HL-60 (cell line): ENCODE results near the gene NKX6-1.

Experiments
- CTCF ChIP-seq: IDR thresholded peaks from one replicate; pipeline ENCODE4 v1.5.1; 2011; ENCODE audit warnings: low read length, control low read depth, inconsistent platforms; ENCODE audit not compliant: insufficient read depth
- GABPA ChIP-seq: IDR thresholded peaks from 2 replicates; pipeline ENCODE4 v1.6.1; 2012; ENCODE audit warnings: low read depth
- POLR2AphosphoS5 ChIP-seq: IDR thresholded peaks from 2 replicates; pipeline ENCODE4 v1.6.1; 2012; ENCODE audit warnings: low read depth
- SPI1 ChIP-seq: IDR thresholded peaks from 2 replicates; pipeline ENCODE4 v1.6.1; 2012; ENCODE audit warnings: low read depth, mild to moderate bottlenecking, borderline replicate concordance

GRCh38 chr4:84498935-84499623, at the start of gene NKX6-1:
- TF ChIP-seq GABPA (no peak), CTCF (no peak), POLR2AphosphoS5 (no peak), SPI1 (no peak)
